Measurements from ENCODE around the gene NLRP3.
"Not testable (repeated sequence)": the region's sequence is repeated elsewhere in the genome, so short reads cannot be mapped to it uniquely, and the experiment has no call there.

The NLRP3 gene

DNA sequence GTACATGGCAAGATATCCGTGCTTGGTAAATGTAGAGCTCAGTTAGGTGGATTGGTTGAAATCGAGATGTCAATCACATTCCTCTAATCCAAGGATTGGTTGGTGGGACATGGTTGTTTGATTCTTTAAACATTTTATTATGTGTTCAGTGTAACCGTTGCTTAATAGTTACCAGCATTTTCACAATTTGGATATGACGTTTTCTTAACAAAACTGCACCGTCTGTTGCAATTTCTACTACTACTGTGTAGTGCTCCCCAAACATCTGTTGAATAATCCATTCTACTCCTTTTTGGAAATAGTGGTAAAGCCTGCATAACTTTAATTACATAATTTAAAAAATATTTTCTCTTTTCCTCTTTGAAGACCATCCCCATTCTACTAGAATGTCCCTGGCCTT, 25.6 kb downstream of the NLRP3 start:
- no peak for DNase-seq

DNA sequence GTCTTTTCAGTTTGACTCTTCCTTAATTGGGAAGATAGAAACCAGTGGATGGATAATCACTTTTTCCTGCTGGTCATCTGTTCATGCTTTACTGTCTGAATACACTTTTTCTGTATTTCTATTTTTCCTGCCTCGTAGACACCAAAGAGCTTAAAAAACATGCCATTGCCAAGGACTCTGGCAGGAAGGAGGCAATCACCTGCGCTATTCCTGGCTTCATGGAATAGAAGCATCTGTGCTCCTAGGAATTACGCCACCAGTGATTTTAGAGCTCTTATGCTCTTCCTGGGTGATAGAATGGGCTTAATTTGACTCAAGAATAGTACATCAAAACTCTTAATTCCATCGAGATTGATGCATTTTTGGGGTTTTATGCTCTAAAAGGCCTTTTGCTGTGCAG, 26.2 kb downstream of the NLRP3 start:
- no peak for DNase-seq

- DNase-seq: no peak
Observed at GRCh38 chr1:247443641-247444040, 27.7 kb downstream of the NLRP3 start.

DNA sequence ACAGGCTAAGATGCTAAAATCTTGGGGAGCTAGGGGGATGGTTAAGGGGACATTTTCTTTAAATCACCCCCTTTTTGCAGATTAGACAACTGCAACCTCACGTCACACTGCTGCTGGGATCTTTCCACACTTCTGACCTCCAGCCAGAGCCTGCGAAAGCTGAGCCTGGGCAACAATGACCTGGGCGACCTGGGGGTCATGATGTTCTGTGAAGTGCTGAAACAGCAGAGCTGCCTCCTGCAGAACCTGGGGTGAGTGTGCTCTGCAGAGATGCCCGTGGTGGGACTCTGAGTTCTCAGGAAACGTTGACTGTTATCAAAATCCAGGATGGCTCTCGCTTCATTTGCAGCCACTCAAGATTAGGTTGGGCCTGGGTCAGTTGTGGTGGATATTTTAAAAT, 28.6 kb downstream of the NLRP3 start:
- no peak for DNase-seq

DNA sequence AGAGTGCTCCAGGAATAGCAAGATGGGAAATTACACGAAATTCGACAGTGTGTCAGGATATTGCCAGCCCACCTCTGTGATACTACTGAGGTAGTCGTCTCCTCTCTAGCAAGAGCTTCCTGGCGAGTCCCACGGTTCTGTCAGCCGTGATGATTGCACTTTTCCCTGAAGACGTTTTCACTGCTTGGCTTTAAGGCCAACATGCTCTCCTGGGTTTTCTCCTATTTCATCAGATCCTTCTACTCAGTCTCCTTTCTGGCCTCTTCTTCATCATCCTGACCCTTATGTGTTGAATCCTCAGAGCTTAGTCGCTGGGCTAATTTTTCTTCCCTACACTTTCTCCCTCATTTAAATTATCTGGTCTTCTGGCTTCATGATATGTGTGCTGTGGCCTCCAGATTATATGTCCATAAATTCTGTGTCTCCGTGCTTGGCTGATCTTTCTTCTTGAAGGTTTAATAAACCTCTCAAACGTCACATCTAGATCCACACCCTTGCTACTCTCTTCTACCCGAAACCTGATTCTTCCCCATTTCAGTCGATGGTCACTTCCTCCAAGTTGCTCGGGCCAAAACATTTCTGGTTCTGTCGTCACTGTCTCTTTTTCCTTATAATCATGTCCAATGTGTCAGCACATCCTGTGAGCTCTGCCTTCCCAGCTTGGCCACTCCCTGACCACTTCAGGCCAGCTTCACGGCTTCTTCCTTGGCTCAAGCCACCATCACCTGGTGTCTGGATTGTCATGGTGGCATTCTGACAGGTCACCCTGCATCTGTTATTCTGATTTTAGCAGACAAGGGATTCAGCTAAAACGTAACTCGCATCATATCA, 29.8 kb downstream of the NLRP3 start:
- no peak for DNase-seq

DNA sequence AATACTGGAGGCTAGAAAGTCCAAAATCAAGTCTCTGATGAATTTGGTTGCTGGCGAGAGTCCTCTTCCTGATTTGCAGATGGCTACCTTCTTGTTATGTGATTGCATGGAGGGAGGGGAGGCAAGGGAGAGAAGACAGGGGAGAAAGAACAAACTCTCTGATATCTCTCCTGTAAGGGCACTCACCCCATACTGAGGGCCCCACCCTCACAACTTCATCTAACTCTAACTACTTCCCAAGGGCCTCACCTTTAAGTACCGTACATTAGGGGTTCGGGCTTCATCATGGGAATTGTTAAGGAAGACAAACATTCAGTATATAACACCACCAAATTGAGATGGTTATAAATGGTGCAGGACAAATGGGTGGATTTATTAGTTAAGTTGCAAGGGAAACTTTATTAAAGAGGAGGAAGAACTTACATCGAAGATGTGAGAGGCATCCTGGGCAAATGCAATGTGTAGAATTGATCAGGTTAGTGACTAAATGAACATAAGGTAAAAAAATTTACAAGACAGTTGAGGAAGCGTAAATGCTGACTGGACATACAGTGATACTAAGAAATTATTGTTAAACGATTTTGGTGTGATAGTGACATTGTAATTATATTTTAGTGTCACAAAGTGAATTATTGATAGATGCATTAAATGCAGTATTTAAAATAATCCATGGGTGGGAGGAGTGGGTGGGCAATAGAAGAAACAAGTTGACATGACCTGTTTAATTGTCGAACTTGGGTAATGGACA, 31.4 kb downstream of the NLRP3 start:
- DNase-seq: no peak

DNA sequence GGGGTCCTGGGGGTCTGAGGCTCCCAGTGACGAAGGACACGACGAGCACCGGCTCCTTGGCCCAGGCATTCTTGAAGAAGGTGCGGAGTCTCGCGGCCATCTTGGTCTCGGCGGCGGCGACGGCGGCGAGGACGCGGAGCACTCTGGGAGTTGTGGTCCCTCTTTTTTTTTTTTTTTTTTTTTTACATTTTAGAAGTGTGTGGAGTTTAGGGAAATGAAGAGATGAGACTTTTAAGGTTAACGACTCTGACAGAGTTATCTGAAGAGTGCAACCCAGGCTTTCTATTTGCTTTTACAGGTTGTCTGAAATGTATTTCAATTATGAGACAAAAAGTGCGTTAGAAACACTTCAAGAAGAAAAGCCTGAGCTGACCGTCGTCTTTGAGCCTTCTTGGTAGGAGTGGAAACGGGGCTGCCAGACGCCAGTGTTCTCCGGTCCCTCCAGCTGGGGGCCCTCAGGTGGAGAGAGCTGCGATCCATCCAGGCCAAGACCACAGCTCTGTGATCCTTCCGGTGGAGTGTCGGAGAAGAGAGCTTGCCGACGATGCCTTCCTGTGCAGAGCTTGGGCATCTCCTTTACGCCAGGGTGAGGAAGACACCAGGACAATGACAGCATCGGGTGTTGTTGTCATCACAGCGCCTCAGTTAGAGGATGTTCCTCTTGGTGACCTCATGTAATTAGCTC, 32.3 kb downstream of the NLRP3 start:
- no peak for DNase-seq

DNA sequence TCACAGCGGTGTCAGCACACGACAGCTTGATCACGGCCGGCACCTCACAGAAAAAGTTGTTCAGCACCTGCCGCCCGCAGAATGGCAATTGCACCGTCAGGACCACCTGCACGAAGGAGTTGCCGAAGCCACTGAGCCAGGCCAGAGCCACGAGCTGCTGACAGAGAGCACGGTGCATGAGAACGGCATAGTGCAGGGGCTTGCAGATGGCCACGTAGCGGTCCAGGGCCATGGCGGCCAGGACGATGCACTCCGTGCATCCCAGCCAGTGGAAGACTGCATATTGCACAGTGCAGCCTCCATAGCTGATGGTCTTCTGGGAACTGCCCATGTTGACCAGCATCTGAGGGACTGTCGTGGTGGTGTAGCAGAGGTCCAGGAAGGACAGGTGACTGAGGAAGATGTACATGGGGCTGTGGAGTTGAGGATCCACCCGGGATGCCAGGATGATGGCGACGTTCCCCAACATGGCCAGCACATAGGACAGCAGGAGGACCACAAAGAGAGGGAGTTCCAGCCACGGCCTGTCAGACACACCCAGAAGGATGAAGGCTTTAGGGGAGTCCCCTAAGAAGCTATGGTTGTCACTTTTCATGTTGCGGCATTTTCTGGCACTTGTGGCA, 35.5 kb downstream of the NLRP3 start:
- DNase-seq: no peak

GRCh38 chr1:247452447-247453039, 36.6 kb downstream of the NLRP3 start:
- no peak for DNase-seq

GRCh38 chr1:247453245-247453644, 37.3 kb downstream of the NLRP3 start:
- no peak for DNase-seq

DNA sequence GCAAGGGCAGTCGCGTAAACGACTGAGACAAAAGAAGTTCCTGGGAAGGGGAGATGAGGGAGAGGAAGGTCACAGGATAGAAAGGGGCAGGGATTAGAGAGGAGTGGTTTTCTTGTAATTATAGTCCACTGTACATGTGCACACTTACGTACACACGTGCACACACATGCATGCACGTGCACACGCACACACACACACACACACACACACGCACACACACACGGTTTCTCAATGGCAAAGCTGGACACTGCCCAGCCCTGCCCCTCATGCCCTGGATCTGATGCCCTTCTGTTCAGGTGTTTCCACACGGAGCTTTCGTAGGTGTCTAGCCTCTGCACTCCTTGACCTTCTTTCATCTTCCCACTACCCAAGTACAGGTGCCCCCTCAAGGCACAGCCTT, 38.0 kb downstream of the NLRP3 start:
- DNase-seq: no peak

DNA sequence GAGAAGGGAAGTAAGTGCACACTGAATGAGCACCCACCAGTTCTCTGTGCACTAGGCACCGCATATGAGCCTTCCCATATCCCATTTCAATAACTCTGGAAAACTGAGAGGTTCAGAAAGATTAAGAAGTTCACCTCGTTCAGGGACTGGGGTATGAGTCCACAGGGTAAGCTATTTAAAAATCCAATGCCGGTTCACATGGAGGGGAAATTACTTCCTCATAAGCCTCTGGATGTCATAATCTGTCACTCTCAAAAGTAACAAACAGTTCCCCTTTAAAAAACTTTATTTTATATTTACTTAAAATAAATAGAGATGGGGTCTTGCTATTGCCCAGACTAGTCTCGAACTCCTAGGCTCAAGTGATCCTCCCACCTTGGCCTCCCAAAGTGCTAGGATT, 40.0 kb downstream of the NLRP3 start:
- DNase-seq: no peak

- no peak for DNase-seq
Observed at GRCh38 chr1:247456914-247457639, 41.1 kb downstream of the NLRP3 start.

GRCh38 chr1:247459507-247459906, 43.5 kb downstream of the NLRP3 start:
- no peak for DNase-seq

DNA sequence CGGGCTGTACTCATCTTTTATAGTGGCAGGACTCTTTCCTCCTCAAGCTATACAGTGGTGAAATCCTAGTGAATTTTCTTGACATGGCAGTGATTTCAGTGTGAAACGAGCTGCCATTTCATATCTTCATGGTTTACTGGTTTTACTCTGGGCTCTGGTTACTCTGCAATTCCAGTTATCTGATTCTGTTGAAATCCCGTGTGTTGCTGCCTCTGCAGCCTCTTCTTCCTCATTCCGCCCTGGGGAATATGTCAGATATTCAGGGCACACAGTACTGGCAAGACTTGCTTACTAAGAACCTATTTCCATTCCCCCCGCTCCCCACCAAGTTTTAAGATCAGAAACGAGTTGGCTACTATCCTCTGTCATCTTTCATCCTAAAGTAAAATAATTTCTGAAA, 49.8 kb downstream of the NLRP3 start:
- DNase-seq: no peak

DNA sequence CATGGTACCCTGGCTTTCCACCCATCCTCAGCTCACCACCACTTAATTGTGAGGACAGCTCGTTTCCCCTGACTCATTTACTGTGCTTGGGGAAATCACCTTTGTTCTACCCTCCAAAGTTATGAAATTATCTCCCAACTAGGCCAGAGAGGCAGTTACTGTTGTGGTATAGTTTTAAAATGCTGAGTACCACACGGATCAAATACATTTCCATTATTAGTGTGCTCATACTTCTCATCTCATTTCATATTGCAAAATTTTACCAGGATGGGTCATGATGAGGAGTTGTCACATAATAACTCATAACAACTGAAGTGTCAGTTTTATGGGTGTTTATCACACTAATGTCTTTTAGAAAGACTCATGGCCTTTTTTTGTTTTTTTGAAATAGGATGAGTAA, 51.2 kb downstream of the NLRP3 start:
- no peak for DNase-seq

DNA sequence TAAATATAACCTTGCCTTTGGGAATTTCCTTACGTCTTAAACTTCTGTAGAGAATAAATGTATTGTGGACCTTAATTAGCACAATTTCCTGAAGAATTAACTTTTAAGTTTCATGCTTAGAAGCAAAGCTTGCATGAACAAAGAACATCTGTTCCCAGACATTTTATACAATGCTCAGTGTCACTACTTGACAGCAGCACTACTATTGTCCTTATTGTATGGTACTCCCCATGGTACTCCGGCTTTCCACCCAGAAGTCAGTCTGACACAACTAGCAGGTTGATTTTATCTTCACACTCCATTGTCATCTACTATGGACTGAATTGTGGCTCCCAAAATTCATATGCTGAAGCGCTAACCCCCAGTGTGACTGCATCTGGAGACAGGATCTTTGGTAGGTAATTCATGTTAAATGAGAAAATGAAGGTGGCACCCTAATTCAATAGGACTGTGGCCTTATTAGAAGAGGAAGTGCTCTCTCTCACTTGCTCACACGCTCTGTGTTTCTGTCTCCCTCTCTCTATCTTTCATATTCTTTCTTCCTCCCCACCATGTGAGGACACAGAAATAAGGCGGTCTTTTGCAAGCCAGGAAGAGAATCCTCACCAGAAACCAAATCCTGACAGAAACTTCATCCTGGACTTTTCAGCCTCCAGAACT, 52.6 kb downstream of the NLRP3 start:
- DNase-seq: no peak

DNA sequence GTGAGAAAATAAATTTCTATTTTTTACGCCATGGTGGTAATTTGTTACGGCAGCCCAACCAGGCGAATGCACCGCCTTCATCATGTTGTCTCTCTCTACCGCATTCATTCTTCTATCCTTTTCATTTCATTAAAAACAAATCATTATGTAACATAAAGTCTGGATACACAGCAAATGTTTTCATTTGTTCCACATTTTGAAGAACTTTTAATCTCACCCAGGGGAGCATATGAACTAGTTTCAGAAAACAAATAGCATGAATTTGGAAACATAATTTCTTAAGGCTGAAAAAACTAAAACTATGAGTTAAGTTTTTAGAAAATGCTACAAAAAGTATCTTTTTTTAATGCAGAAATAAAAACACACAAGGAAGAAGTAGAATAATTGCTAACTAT, 53.2 kb downstream of the NLRP3 start:
- DNase-seq: no peak

DNA sequence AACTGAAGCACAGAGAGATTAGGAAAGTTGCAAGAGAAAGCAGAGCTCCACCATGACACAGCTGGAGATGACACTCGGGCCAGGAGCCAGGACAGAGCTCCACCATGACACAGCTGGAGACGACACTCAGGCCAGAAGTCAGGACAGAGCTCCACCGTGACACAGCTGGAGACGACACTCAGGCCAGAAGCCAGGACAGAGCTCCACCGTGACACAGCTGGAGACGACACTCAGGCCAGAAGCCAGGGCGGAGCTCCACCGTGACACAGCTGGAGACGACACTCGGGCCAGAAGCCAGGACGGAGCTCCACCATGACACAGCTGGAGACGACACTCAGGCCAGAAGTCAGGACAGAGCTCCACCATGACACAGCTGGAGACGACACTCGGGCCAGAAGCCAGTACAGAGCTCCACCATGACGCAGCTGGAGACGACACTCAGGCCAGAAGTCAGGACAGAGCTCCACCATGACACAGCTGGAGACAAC, 55.0 kb downstream of the NLRP3 start:
- not testable (repeated sequence) for DNase-seq

- DNase-seq: no peak
Observed at GRCh38 chr1:247471445-247472016, 55.6 kb downstream of the NLRP3 start.

- no peak for DNase-seq
Observed at GRCh38 chr1:247472035-247472434, 56.1 kb downstream of the NLRP3 start.

Measured in activated CD4-positive, CD25-positive, alpha-beta regulatory T cell (primary cell).